NCI-H1092 (cell line): Measurements from ENCODE around the gene MINK1.
"Not testable (repeated sequence)": the region's sequence is repeated elsewhere in the genome, so short reads cannot be mapped to it uniquely, and the experiment has no call there.

Experiments
- DNase-seq: peaks from one replicate; lab custom pipeline; 2025; lab: John Stamatoyannopoulos, UW

MINK1 gene

GRCh38 chr17:4811471-4811870 is 21.7 kb upstream of the MINK1 start:
- DNase-seq = no peak

GRCh38 chr17:4812690-4813089 is 20.4 kb upstream of the MINK1 start:
- no peak for DNase-seq

GRCh38 chr17:4815043-4815675 is 18.0 kb upstream of the MINK1 start:
- no peak for DNase-seq

GRCh38 chr17:4816826-4817225 is 16.3 kb upstream of the MINK1 start:
- no peak for DNase-seq

GRCh38 chr17:4818276-4818675 is 14.9 kb upstream of the MINK1 start:
- no peak for DNase-seq

GRCh38 chr17:4822835-4823234 is 10.3 kb upstream of the MINK1 start:
- DNase-seq = no peak

GRCh38 chr17:4823373-4824089 is 9.6 kb upstream of the MINK1 start:
- no peak for DNase-seq

GRCh38 chr17:4827399-4827798 is 5.7 kb upstream of the MINK1 start:
- no peak for DNase-seq

- not testable (repeated sequence) for DNase-seq
Measured at GRCh38 chr17:4832829-4833177, 337 bp upstream of the MINK1 start.

- no peak for DNase-seq
Measured at GRCh38 chr17:4833941-4834680, 971 bp downstream of the MINK1 start.

GRCh38 chr17:4834681-4835020 is 1.5 kb downstream of the MINK1 start:
- DNase-seq = no peak

GRCh38 chr17:4836221-4836620 is 3.1 kb downstream of the MINK1 start:
- DNase-seq = no peak

- DNase-seq = no peak
Measured at GRCh38 chr17:4837471-4838308, 4.5 kb downstream of the MINK1 start.

GRCh38 chr17:4838309-4838785 is 5.2 kb downstream of the MINK1 start:
- DNase-seq = no peak

GRCh38 chr17:4839221-4839620 is 6.1 kb downstream of the MINK1 start:
- DNase-seq = no peak

GRCh38 chr17:4839965-4840892 is 7.1 kb downstream of the MINK1 start:
- DNase-seq = no peak

GRCh38 chr17:4840893-4841242 is 7.7 kb downstream of the MINK1 start:
- no peak for DNase-seq

- DNase-seq = no peak
Measured at GRCh38 chr17:4842376-4842775, 9.2 kb downstream of the MINK1 start.

GRCh38 chr17:4843321-4844000 is 10.3 kb downstream of the MINK1 start:
- no peak for DNase-seq

- DNase-seq = no peak
Measured at GRCh38 chr17:4845118-4845517, 12.0 kb downstream of the MINK1 start.
